Hematopoietic multipotent progenitor cell treated with erythropoietin and hydrocortisone succinate and interleukin-3 and kit ligand, for 15 days (in vitro differentiated cells): ENCODE measurements around the gene LSM3.

Experiments
- DNase-seq: peaks from one replicate; pipeline ENCODE4 v3.0.0-alpha.2; 2015; ENCODE audit warnings: low spot score

Gene LSM3

DNA sequence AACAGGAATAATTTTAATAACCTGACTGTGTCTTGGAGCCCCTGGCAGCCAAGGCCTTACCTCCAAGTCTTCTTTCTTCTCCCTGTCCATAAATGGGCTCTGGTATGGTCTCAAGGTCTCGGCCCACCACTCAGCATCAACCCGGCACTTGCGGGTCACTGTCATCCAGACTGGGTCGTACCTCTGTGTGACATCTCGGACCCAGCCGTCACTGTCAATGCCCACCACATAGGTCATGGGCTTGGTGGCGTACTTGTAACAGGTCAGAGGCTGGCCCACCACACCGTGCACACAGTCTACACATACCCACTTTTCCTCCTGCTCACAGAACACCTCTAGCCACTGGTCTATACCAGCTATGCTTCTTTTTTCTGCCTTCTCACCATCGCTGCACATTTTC, 20.7 kb upstream of the LSM3 start:
- DNase-seq = no peak

DNA sequence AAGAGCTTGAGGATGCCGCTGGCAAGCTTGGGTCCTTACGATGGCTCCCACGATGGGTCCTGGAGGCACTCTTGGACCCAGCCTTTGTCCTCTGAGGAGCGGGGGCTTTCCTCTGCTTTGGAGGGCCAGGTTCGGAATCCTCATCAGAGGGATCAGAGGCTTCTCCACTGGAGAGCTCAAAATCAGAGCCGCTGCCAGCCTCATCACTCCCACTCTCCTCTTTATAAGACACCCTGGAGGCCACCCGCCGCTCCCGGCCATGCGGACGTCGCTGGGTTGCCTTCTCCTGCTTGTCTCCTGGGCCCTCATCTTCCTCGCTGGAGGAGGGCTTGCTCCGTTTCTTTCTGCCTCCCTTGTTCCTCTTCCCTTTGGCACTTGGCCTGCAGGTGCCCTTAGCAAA, 20.2 kb upstream of the LSM3 start:
- DNase-seq = no peak

DNA sequence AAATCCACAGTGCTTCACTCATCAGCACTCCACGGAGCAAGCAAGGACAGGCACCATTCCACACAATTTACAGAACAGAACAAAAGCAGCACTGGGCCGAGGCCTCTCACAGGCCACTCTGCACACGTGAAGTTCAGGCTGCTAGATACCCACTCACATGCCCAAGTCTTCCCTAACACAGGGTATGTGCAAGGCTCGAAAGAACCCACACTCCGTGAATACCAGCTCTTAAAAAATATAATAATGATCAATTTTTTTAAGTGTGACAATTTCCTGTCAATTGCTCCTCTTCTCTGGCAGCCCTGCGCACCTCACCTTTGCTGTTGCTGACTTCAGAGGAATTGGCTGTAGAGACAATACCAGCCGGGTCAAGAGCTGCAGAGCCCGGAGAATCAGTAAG, 19.2 kb upstream of the LSM3 start:
- DNase-seq = no peak

DNA sequence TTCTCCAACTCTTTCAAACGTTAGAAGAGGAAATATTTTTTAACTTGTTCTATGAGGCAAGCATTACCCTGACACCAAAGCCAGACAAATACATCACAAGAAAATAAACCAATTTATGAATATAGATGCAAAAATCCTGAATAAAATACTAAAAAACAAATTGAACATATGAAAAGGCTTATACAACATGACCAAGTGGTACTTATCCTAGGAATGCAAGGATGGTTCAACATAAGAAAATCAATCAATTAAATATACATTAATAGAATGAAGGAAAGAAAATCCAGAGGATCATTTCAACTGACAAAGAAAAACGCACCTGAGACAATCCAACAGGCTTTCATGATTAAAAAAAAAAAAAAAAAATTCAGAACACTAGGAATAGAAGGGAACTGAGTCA, 17.3 kb upstream of the LSM3 start:
- no peak for DNase-seq

GRCh38 chr3:14162178-14162577, 16.4 kb upstream of the LSM3 start:
- no peak for DNase-seq

- no peak for DNase-seq
These were observed 11.6 kb upstream of the LSM3 start for GRCh38 chr3:14166877-14167603.

DNA sequence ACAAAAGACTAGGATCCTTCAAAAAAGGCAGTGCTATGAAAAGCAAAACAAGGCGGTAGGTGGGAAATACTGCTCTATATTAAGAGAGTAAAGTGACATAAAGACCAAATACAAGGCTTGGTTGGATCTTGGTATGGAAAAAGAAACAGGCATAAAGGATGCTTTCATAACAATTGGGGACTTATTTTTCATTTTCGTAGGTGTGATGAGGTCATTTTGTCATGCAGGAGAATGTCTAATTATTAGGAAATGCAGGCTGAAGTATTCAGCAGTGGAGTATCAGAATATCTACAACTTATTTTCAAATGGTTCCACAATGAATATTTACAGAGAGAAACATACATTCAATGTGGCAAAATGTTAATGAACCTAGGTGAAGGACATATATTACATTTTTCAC, 9.2 kb upstream of the LSM3 start:
- no peak for DNase-seq

DNA sequence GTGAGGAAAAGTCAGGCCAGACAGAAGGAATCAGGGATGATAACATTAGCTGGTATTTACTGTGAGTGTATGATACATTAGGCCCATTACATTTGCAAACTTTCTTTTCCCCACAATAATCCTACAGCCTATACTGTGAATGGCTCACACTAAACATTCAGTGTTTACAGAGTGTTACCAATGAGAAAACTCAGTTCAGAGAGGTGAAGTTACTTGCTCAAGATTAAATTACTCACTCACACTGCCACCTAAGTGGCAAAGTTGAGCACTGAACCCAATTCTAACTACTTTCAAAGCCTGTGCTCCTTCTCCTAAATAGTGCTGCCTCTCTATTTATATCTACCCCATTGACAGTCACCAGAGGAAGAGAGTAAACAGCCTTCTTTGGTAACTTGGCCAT, 8.7 kb upstream of the LSM3 start:
- DNase-seq = no peak

DNA sequence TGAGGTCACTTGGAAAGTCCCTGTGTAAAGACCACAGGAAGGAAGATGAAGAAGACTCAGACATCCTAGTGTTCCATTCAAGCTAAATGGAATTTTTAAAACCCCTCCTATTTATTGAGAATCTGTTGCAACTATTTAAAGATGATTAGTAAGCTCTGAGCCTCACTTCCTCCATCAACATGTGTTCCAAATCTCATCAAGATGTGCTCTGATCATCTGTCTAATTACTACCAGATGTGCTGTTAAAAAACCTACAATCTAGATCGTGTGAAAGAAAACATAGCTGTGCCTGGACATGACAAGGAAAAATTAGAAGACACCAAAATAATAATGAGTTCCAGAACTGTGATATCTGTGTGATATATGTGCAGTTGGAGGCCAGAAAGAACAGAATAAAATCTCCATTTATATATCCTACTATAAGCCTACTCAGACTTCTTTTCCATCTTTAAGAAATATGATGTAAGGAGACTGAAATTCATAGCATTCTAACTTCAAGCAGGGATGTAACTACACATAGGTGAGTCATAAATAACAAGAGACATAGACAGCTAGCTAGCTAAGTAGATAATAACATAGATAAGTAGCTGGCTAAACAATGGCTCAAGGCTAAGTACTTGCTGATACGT, 8.0 kb upstream of the LSM3 start:
- no peak for DNase-seq

- no peak for DNase-seq
These were observed 6.1 kb upstream of the LSM3 start for GRCh38 chr3:14172496-14172895.

DNA sequence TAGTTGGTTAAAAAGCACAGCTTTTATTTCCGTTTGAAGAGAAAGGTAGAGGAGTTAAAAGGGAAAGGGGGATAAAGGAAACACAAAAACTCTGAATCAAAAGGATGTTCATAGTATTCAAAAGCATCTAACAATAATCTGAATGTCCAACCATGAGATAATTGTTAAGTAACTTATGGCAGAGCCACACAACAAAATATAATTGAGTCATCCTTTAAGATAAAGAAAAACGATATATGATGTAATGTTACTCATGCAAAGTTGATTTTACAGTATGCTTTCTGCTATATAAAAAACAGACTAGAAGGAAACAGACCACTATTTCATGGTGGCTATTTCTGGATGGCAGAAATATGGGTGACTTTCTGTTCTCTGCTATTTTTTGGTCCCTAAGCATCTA, 4.1 kb upstream of the LSM3 start:
- DNase-seq = no peak

GRCh38 chr3:14175383-14176037, 3.1 kb upstream of the LSM3 start:
- no peak for DNase-seq

DNA sequence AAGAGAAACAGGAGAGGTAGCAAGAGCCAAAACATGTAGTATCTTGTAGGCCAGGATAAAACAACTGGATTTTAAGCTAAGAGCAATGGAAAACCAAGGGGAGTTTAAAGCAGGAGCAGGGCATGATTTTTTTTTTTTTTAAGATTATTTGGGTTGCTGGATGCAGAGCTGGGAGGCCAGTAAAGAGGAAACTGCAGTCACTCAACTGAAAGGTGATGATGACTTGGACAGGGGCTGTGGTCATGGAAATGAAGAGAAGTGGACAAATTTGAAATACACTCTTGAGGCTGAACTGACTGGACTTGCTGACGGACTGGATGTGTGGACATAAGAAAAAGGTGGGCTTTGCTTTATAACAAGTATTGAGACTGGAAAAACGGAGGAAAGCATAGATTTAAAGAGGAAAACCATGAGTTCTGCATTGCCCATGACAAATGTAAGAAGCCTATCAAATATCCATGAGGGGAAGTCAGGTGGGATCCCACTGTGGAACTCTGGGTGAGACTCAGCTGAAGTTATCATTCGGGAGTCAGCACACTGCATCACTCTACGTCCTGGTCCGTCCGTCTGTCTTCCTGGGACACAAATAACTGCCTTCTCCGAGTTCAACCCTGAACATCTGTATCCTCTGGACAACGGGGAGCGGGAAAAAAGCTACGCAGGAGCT, 904 bp upstream of the LSM3 start:
- DNase-seq = no peak

- DNase-seq = no peak
These were observed 473 bp downstream of the LSM3 start for GRCh38 chr3:14179114-14179465.

- DNase-seq = no peak
These were observed 1.2 kb downstream of the LSM3 start for GRCh38 chr3:14179795-14180194.

DNA sequence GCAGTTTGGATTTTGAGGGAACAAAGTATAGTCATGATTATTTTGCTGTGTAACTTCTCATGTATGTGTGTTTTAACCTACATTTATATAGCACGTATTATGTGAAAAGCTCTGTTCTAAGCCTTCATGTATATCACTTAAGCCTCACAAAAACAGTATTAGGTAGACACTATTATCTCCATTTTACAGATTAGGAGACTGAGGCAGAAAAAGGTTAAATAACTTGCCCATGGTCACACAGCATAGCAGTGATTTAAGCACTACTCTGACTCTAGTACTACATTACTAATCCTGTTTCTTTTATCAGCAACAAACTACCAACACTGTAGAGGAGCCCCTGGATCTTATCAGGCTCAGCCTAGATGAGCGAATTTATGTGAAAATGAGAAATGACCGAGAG, 2.6 kb downstream of the LSM3 start:
- no peak for DNase-seq

- DNase-seq = no peak
These were observed 4.5 kb downstream of the LSM3 start for GRCh38 chr3:14183015-14183577.

DNA sequence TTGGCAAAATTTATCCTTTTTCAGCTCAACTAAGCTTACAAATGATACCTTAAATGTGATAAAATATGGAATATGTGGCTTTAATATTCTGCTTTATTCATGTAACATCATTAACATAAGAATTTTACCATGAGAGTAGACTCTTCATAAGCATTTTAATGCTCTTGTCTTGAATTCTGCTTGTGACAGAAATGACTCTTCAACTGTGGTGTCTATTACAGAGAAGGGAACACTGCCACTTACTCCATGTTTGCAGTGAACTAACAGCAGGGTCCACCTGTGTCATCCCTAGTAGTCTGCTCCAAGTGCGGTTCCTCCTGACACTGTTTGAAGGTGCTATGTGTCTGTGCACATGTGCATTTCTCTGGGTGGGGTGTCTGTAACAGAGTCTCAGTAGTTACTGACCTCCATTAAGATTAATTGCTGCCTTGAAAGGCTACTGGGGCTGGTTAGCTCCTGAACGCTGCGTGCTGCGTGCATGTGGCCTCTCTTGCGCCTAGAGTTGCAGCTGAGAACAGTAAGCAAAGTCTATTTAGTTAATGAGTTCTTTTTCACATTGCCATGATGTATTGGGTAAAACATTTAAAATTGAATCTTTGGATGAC, 8.3 kb downstream of the LSM3 start:
- no peak for DNase-seq

DNA sequence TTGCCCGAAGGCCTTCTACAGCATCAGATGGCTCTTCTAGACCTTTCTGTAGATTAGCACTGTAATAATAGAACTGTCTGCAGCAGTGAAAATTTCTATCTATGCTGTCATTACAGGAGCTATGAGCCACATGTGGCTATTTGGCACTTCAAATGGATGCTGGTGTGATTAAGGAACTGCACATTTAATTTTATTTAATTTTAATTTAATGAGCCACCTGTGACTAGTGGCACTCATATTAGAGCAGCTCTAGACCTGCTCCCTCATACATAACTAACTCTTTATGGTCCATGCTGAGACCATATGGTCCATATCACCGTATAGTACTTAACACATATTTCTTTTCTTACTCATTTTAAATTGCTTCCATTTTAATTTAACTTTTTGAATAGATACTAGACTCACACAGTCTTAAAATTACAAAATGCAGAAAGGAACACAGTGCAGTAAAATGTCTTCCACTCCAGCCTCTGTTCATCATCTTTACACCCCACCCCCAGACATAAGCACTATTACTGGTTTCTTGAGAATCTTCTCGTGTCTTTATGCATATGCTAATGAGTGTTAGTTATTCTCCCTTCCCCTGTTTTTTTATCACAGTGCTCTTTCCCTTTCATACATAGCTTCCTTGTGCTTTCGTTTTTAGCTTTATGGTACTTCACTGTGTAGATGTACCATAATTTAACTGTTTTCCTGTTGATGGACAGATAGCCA, 9.6 kb downstream of the LSM3 start:
- DNase-seq = no peak

DNA sequence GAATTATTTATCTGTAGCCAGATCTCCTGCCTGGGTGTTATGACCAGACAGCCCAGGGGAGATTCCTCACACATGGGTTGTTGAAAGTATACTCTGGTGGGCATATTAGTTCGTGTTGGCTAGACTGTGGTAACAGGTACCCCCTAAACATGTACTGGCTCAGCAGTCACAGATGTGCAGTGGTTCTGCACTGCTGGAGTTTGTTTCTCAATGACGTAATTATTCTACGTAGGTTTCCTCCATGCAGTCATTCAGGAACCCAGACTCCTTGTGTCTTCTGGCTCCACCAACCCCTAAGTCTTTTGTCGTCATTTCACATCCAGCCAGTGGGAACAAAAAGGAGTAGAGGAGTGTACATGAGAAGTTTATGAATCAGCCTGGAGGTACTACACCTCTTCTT, 16.2 kb downstream of the LSM3 start:
- DNase-seq = no peak

- no peak for DNase-seq
These were observed 21.0 kb downstream of the LSM3 start for GRCh38 chr3:14199641-14200040.

DNA sequence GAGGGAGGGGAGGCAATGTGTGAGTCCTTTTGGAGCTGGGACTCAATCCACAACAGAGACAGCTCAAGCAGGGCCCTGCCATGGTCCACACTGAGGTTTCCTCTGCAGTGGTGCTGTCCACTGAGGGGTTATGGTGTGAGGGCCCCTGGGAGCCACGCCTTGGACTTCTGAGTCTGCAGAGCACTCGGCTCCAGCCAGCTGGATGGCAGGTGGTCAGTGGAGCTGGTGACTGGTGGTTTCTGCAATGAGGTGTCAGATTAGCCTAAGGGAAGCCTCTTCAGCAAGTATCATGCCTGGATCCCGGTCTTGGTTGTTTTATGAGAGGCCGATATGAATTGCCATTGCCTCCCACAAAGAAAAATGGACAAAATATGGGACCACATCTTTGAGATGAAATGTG, 21.7 kb downstream of the LSM3 start:
- DNase-seq = no peak
